Endodermal cell (in vitro differentiated cells): ENCODE data around the gene CENPA. TPM values are rescaled to one million over a fixed set of nuclear protein-coding genes. Genes with fewer than 3 reads are reported as not detected.

Experiments used
- DNase-seq: peaks from one replicate; pipeline ENCODE4 v3.0.0-alpha.2; 2017
- H3K27ac ChIP-seq: 2 replicates; pipeline ENCODE4 v1.5.1; 2013; ENCODE audit warnings: mild to moderate bottlenecking, low read depth, low read length, moderate library complexity
- H3K27me3 ChIP-seq: 2 replicates; pipeline ENCODE4 v1.6.1; 2013; ENCODE audit warnings: mild to moderate bottlenecking, low read length, moderate library complexity; ENCODE audit not compliant: insufficient read depth, control insufficient read depth, poor library complexity, severe bottlenecking
- H3K36me3 ChIP-seq: 2 replicates; pipeline ENCODE4 v1.7.0; 2013; ENCODE audit warnings: mild to moderate bottlenecking, low read length, moderate library complexity; ENCODE audit not compliant: control insufficient read depth, insufficient read depth
- H3K4me1 ChIP-seq: one replicate; pipeline ENCODE4 v1.7.0; 2013; ENCODE audit warnings: low read length; ENCODE audit not compliant: control insufficient read depth, insufficient read depth
- H3K4me3 ChIP-seq: 2 replicates; pipeline ENCODE4 v1.5.1; 2013; ENCODE audit warnings: mild to moderate bottlenecking, low read length, moderate library complexity
- H3K9ac ChIP-seq: 2 replicates; pipeline ENCODE4 v1.6.1; 2013; ENCODE audit warnings: mild to moderate bottlenecking, low read length, moderate library complexity; ENCODE audit not compliant: poor library complexity, severe bottlenecking; ENCODE audit errors: extremely low read depth
- H3K9me3 ChIP-seq: 2 replicates; pipeline ENCODE4 v1.6.1; 2013; ENCODE audit warnings: mild to moderate bottlenecking, low read length, moderate library complexity; ENCODE audit not compliant: control insufficient read depth
- H3K27ac Mint-ChIP-seq: 2 replicates; pipeline ENCODE4 v1.8.0; 2020; ENCODE audit warnings: mixed read lengths
- H3K27me3 Mint-ChIP-seq: 2 replicates; pipeline ENCODE4 v1.8.0; 2021; ENCODE audit warnings: mild to moderate bottlenecking, mixed read lengths; ENCODE audit not compliant: insufficient read depth
- H3K36me3 Mint-ChIP-seq: 2 replicates; pipeline ENCODE4 v1.8.0; 2020; ENCODE audit warnings: low read depth, mixed read lengths
- H3K4me1 Mint-ChIP-seq: 2 replicates; pipeline ENCODE4 v1.8.0; 2020; ENCODE audit warnings: mixed read lengths
- H3K4me3 Mint-ChIP-seq: 2 replicates; pipeline ENCODE4 v1.8.0; 2020; ENCODE audit warnings: mild to moderate bottlenecking, moderate library complexity, mixed read lengths
- H3K9me3 Mint-ChIP-seq: 2 replicates; pipeline ENCODE4 v1.8.0; 2020; ENCODE audit warnings: mild to moderate bottlenecking, mixed read lengths
- CTCF ChIP-seq: fragments of 200-600 bp; sonication (generic); conservative IDR thresholded peaks from 2 replicates; pipeline ENCODE4 v1.5.0; 2021; ENCODE audit warnings: antibody characterized with exemption, mild to moderate bottlenecking
- WGBS, 2 experiments: methylation state at CpG; one replicate each; pipeline versions ENCODE4 v1.1.5 to v1.1.7; 2013; ENCODE audit warnings: missing lambda C conversion rate in 2 of 2, mixed read lengths in 1 of 2; ENCODE audit not compliant: insufficient coverage in 1 of 2, insufficient read length in 1 of 2; 5-methylcytosine and 5-hydroxymethylcytosine counted together
- total RNA-seq, 2 donors: library from RNA; stranded (reverse); fragmentation: NEBNext Ultra II Directional in 1 of 2; extraction: Animal tissue kit (Norgen Biotek cat#: 25700) in 1 of 2; gene quantifications; 2 replicates in 1 of 2; 3 replicates in 1 of 2; pipeline ENCODE4 v1.2.1, GENCODE V29; 2021

Gene CENPA
- total RNA-seq, 2 donors from 2014 or later: 21.5 to 38.3 TPM

GRCh38 chr2:26767129-26767528 lies 18.7 kb upstream of the CENPA start:
- Mint-ChIP-seq H3K27ac (no peak overlapping the region), H3K36me3 (peaks cover 2% of the 10 kb centered on the region), H3K27me3 (no peaks in the 10 kb centered on the region), H3K9me3 (no peaks in the 10 kb centered on the region), H3K4me3 (no peak overlapping the region), H3K4me1 (peaks cover 25% of the 10 kb centered on the region)
- Histone ChIP-seq H3K4me3 (no peak overlapping the region), H3K36me3 (no peaks in the 10 kb centered on the region), H3K27ac (no peak overlapping the region), H3K9ac (no peak overlapping the region), H3K27me3 (no peaks in the 10 kb centered on the region), H3K9me3 (no peaks in the 10 kb centered on the region), H3K4me1 (peaks cover 16% of the 10 kb centered on the region)
- no peak for TF ChIP-seq CTCF
- 73 to 79% methylated on average over 4 to 5 of the region's 5 CpGs for WGBS, 2 experiments
- DNase-seq: no peak

- Histone ChIP-seq H3K9ac (no peak overlapping the region), H3K4me3 (no peak overlapping the region), H3K9me3 (no peaks in the 10 kb centered on the region), H3K36me3 (no peaks in the 10 kb centered on the region), H3K4me1 (peaks cover 15% of the 10 kb centered on the region), H3K27ac (no peak overlapping the region), H3K27me3 (no peaks in the 10 kb centered on the region)
- peaks cover 26% of the 10 kb centered on the region for H3K4me1 Mint-ChIP-seq
- peaks cover 2% of the 10 kb centered on the region for H3K36me3 Mint-ChIP-seq
- no peak overlapping the region for H3K4me3 Mint-ChIP-seq
- no peak overlapping the region for H3K27ac Mint-ChIP-seq
- TF ChIP-seq CTCF: no peak
- WGBS, 2 experiments: 95 to 100% methylated on average over 4 to 5 of the region's 5 CpGs
- no peaks in the 10 kb centered on the region for H3K27me3 Mint-ChIP-seq
- no peak for DNase-seq
- H3K9me3 Mint-ChIP-seq: no peaks in the 10 kb centered on the region
Measured at GRCh38 chr2:26767894-26768487, 17.9 kb upstream of the CENPA start.

GRCh38 chr2:26768759-26769088 lies 17.1 kb upstream of the CENPA start:
- peaks cover 20% of the 10 kb centered on the region for H3K4me1 Mint-ChIP-seq
- Histone ChIP-seq H3K9ac (no peak overlapping the region), H3K27ac (no peak overlapping the region), H3K4me1 (peaks cover 8% of the 10 kb centered on the region), H3K27me3 (no peaks in the 10 kb centered on the region), H3K9me3 (no peaks in the 10 kb centered on the region), H3K36me3 (no peaks in the 10 kb centered on the region), H3K4me3 (no peak overlapping the region)
- no peak overlapping the region for H3K27ac Mint-ChIP-seq
- no peak for DNase-seq
- WGBS, 2 experiments: 80 to 96% methylated on average over 1 to 3 of the region's 3 CpGs
- H3K4me3 Mint-ChIP-seq: no peak overlapping the region
- TF ChIP-seq CTCF: no peak
- no peaks in the 10 kb centered on the region for H3K27me3 Mint-ChIP-seq
- peaks cover 2% of the 10 kb centered on the region for H3K36me3 Mint-ChIP-seq
- H3K9me3 Mint-ChIP-seq: no peaks in the 10 kb centered on the region
